Left hindlimb (tissue), 1 donor: Measurements from ENCODE around the gene HMG20A.

Source experiments
- DNase-seq: peaks from one replicate; pipeline ENCODE4 v3.0.0-alpha.2; 2018

The HMG20A gene

DNA sequence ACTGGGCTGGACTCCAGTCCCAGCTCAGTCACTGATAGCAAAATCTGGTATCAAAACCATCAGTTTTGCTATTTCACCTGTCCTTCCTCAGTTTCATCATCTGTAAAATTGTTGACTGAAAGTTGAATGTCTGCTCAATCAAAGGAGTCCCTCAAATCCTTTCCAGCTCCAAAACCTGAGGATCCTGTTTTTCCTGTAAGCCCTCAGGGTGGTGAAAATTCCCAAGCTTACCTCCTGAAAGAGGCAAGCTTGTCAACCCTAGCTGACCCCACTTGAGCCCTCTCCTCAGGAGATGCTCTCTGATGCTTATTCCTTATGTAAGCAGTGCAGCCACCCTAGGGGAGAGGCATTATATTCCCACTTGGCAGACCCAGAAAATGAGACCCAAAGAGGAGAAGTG, 82.6 kb downstream of the HMG20A start:
- no peak for DNase-seq

- no peak for DNase-seq
Measured at GRCh38 chr15:77503764-77504163, 83.1 kb downstream of the HMG20A start.

- no peak for DNase-seq
Measured at GRCh38 chr15:77504306-77504705, 83.6 kb downstream of the HMG20A start.

DNA sequence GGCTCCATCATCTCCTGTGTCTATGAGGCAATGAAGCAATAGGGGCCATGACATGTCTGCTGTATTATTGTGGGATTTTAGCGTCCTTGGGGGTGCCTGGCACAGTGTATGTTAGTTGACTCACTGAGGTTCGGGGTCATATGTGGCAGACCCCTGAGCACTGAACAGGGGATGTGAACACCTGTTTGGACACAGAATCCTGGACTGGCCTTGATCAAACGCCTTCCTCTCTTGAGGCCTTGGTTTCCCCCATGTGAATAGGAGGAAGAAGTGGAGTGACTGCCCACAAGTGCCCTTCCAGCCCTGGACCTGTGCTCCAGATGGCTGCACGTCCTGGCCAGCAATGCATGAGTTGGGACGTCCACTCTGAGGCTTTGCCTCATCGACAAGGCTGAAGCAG, 84.2 kb downstream of the HMG20A start:
- no peak for DNase-seq

- no peak for DNase-seq
Measured at GRCh38 chr15:77505556-77505955, 84.9 kb downstream of the HMG20A start.

DNA sequence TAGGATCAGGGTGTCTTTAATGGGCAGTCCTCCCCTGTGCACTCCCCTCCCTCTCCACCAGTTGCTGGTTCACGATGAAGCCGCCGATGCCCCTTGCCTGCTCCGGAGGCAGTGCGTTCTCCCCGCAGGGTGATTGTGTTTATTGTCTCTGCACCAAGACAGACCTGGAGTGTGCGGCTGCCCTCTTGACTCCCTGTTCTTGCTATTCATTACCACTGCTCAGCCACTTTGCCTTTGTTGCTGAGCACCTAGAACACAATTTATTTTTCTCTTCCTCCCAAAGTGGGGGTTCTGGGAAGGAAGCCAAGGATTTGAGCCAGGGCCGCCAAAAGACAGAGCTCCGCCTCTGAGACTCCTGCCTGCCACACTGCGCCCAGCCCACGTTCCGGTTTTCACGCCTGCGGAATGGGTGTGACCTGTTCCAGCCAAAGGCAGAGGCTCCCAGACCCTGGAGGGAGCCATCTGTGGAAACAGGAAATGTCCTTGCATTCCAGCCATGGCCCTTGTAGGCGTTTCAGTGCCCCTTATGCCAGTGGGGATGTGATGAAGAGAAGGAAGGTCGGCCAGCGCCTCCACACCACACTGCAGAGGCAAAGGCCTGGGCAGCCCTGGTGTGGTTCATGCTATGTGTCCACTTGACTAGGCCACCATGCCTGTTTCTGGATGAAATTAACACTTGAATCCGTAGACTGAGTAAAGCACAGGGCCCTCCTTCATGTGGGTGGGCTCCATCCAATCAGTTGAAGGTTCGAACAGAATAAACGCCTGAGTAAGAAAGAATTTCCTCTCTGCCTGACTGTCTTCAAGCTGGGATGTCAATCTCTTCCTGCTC, 85.8 kb downstream of the HMG20A start:
- DNase-seq, result peak; percentile 81

DNA sequence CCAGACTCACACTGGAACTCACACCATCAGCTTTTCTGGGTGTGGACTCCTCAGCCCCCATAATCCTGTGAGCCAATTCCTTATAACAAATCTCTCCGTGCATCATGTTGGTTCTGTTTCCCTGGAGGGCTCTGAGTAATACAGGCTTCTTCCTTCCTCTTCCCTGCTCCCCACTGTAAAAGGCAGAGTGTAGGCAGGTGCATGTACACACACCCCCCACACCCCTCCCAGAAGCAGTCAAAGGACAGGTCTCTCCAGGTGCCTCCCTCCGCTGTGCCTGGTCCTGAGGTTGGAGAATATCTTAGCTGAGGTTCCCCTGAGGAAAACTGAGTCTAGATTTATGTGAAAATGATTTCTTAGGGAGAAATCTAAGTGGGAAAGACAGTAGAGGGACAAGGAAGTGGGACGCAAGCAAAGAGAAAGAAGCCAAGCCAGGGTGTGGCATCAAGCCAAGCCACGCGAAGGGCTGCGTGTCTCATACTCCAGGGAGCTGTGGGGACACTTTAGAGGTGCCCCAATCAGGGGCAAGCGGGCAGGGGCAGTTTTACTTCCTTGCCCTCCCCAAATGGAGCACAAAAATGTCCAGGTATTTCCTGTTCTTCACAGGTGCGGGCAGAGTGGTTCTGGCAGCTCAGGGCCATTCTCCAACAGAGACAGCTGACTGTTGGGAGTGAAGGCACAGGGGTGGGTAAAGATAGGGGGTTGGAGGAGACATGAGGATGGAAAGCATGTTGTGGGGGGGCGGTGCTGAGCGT, 86.6 kb downstream of the HMG20A start:
- no peak for DNase-seq

DNA sequence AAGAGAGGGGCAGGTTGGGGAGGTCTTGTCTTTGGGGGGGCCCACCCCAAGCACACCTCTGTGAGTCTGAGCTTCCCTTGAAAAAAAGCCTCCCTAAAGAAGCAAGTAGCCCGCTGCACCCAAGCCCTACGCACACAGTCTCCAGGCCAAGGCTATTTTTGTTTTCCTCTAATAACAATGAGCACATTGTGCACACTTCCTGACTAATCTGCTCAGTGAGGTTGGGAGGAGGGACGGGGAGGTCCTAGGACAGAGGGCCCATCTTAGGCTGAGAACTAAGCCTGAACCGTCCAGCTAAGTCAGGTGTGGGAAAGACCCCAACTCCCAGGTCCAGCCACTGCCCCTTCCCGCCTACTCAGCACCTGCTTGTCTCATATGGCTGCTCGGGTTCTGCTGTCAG, 87.2 kb downstream of the HMG20A start:
- peak; percentile 43 for DNase-seq

GRCh38 chr15:77508541-77509243, 88.0 kb downstream of the HMG20A start:
- DNase-seq, result no peak

DNA sequence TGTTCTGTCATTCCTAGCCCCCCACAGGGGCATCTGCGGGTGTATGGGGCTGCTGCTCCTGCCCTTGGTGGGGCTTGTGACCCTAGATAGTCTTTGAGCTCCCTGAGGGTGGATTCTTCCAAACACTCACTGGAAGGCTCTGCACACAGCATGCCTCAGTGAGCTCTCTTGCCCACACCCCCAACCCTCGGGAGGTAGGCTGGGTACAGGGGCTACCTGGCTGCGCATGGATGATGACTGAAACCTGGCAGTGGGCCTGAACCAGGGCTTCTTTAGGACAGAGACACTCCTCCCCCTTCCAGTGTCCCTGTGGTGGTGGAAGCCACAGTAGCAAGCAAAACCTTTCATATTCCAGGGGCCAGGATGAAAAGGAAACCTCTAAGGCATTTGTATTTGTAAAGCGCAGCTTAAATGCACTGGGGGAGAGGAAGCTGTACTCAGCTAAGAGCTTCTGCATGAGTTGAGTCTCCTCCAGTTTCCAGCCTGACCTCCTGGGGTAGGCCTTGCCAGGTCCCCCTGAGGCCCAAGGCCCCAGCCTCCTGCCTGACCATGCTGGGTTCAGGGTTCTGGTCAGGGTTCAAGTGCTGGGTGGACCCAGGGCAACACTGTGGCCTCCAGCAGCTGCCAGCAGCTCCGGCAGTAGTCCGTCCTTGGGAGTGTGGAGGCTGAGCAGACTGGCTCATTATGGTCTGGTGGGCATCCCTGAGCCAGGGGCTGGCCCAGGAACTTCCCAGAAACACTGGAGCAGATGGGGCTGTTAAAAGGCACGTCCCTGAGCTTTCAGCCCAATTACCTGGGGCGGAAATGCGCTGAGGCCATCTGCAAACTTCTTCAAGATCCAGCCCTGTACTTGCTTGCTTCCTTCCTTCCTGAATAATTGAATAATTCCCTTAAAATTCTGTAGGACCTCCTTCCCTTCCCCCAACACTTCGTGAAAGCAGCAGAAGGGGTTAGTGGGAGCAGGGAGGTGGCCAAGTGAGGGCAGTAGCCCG, 89.7 kb downstream of the HMG20A start:
- no peak for DNase-seq

- no peak for DNase-seq
Measured at GRCh38 chr15:77511869-77512268, 91.2 kb downstream of the HMG20A start.

DNA sequence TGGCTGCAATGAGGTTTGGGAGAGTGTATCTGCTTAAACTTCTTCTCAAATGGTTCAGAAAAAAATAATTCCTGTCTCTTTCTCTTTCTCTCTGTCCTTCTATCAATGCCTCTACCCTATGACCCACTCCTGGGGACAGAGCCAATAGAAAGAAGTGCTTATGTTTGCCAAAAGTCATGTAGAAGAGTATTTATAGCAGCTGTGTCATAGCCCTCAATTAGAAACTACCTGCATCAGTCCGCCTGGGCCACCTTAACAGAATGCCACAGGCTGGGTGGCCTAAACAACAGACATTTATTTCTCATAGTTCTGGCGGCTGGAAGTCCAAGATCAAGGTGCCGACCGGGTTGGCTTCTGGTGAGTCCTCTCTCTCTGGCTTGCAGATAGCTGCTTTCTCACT, 92.5 kb downstream of the HMG20A start:
- no peak for DNase-seq

- DNase-seq, result no peak
Measured at GRCh38 chr15:77514641-77515402, 94.1 kb downstream of the HMG20A start.

- no peak for DNase-seq
Measured at GRCh38 chr15:77515613-77516012, 94.9 kb downstream of the HMG20A start.

GRCh38 chr15:77516076-77516475, 95.4 kb downstream of the HMG20A start:
- no peak for DNase-seq

DNA sequence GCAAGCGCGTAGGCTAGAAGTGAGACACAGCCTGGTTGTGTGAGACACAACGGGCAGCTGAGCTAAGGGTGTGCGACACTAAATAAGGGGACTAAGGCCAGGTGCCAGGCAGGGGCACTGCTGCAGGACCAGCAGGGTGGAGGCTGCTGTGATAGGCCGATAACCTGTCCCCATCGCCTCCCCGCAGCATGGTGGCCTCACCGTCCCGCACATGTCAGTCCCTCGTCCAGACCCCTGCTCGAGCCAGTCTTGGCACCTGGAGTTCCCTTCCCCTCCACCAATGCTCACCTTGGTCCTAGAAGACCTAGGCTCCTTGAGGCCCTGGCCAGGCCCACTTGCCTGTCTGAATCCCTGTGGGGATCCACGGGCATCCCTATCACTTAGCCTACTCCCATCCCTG, 96.1 kb downstream of the HMG20A start:
- peak; percentile 32 for DNase-seq

DNA sequence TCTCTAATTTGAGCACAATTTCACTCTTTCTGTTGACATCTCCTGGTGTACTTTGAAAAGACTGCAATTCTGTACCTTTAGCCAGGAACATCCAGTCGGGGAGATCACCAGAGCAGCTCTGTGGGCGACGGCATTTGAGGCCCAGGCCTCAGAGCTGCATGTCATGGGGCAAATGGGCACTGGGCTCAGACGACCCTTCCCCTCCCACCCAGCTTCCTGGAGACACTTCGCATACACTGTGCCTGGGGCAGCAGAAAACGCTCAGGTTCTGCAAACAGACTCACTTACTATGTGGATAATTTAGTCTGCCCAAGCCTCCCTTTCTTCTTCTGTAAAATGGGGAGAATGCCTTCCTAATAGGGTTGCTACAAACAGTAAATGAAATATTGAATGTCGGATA, 96.9 kb downstream of the HMG20A start:
- DNase-seq, result peak; percentile 3

DNA sequence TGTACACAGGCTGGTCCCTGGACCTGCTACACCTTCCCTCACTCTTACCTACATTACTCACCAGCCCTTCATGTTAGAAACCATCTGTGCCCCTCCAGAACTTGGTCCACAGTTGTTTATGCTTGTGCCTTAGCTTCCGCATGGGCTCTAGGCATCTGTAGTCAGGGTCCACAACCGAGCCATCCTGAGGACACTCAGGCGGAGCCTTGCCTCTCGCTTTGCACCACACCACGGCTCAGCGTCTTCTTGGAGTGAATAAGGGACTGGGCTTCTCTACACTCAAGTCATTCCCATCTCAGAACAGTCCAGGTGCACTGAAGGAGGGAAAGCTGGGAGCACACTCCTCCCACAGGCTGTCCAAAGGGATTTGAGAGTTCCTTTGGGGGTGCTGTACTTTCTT, 97.8 kb downstream of the HMG20A start:
- DNase-seq, result peak; percentile 8

DNA sequence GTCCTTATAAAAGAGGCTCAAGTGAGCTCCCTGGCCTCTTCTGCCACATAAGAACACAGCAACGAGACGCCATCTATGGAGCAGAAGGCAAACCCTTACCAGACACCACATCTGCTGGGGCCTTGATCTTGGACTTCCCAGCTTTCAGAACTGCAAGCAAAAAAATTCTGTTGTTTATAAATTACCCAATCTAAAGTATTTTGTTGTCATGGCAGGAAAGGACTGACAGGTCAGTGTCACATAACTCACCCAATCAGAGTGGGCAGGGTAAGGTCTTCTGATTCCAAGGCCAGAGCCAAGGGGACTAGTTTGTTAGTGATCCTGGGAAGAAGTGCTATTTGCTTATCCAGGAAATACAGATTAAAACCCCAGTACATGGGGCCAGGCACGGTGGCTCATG, 98.9 kb downstream of the HMG20A start:
- no peak for DNase-seq

DNA sequence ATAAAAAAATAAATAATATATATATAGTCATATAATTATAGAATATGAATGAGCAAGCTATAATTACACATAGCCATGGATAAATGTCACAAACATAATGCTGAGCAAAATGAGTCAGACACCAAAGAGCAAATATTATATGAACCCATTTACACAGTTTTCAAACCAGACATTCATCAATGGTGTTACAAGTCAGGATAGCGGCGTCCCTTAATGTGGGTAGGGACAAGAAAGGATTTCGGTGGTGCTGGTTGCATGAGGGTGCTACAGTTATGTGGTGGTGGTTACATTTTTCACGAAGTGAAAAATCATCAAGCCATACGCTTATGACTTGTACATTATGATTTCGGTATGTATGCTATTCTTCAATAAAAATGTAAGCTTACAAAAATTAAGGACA, 100.5 kb downstream of the HMG20A start:
- no peak for DNase-seq

DNA sequence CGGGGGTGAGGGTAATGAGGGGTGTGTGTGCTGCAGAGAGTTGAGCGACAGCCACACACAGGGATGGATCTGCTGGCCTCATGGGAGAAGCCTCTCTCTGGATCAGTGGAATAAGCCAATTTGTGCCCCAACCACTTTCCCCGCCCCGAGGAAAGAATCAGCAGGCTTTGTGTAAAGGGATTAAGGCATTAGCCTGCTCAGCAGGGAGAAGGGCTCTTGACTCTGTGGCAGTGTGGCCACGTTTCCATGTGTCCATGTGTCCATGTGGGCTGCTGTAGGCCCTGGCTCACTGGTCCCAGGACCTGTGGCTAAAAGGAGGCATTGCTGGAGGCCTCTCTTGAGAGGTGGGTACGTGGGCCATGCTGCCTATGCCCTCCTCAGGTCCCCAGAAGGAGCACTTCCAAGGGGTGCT, 104.7 kb downstream of the HMG20A start:
- peak; percentile 15 for DNase-seq
